SK-N-SH (cell line): ENCODE data around the gene C16orf95.

ENCODE experiments used
- RXRA ChIP-seq: IDR thresholded peaks from 2 replicates; pipeline ENCODE4 v1.4.0; 2012; ENCODE audit warnings: low read depth, mild to moderate bottlenecking, borderline replicate concordance
- SMC3 ChIP-seq: IDR thresholded peaks from 2 replicates; pipeline ENCODE4 v1.6.1; 2012; ENCODE audit warnings: low read depth, low read length, improper control_type of control experiment
- TF ChIP-seq, protein P1 (sequence below): fragments of 200-600 bp; sonication (generic); IDR thresholded peaks from 2 replicates; pipeline ENCODE4 v1.6.1; 2017; ENCODE audit warnings: antibody characterized with exemption, mild to moderate bottlenecking, moderate library complexity
- TF ChIP-seq, protein P2 (sequence below): IDR thresholded peaks from 2 replicates; pipeline ENCODE4 v1.4.0; 2012; ENCODE audit warnings: low read depth

DNA sequence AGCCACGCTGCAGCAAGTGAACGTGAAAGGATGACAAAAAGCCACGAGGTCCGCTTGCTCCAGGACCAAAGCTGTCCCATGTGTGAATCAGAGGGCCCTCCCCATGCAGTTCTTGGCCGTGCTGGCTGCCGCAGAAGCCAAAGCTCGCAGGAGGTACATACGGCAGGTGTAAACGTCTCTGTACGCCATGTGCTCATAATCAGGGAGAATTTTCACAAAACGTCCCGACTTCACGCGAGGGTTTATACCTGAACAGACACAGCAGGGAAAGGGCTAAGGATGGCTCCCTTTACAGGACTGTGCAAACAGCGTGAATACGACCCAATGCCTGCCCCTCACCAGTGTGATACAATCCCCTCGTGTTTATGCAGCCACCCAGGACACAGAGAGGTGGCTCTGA lies 41.1 kb upstream of the C16orf95 start:
- TF ChIP-seq, protein P1, sequence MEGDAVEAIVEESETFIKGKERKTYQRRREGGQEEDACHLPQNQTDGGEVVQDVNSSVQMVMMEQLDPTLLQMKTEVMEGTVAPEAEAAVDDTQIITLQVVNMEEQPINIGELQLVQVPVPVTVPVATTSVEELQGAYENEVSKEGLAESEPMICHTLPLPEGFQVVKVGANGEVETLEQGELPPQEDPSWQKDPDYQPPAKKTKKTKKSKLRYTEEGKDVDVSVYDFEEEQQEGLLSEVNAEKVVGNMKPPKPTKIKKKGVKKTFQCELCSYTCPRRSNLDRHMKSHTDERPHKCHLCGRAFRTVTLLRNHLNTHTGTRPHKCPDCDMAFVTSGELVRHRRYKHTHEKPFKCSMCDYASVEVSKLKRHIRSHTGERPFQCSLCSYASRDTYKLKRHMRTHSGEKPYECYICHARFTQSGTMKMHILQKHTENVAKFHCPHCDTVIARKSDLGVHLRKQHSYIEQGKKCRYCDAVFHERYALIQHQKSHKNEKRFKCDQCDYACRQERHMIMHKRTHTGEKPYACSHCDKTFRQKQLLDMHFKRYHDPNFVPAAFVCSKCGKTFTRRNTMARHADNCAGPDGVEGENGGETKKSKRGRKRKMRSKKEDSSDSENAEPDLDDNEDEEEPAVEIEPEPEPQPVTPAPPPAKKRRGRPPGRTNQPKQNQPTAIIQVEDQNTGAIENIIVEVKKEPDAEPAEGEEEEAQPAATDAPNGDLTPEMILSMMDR: no peak
- TF ChIP-seq SMC3 (no peak), RXRA (no peak)
- TF ChIP-seq, protein P2, sequence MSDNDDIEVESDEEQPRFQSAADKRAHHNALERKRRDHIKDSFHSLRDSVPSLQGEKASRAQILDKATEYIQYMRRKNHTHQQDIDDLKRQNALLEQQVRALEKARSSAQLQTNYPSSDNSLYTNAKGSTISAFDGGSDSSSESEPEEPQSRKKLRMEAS: no peak
